ENCODE results near the gene CBFB.

- TF ChIP-seq CTCF (conservative IDR thresholded peaks at IDR 0.05; ENCODE audit: low read depth, low read length) (no peak), EZH2 (IDR thresholded peaks at IDR 0.05; ENCODE audit: borderline replicate concordance, low read depth, low read length, poor library complexity, severe bottlenecking) (no peak)
Measured at GRCh38 chr16:67035364-67035763, 6.4 kb downstream of the CBFB start.
